GM12891 (cell line): Measurements from ENCODE around the gene ARIH2.

Source experiments
- DNase-seq: peaks from one replicate; pipeline ENCODE4 v3.0.0; 2011; ENCODE audit warnings: low spot score; ENCODE audit not compliant: insufficient read length
- FAIRE-seq: peaks from 2 replicates; lab custom pipeline; 2011; peaks lifted over from hg19 to GRCh38; lab: Jason Lieb, UNC
- PAX5 ChIP-seq: IDR thresholded peaks from 2 replicates; pipeline ENCODE4 v1.6.1; 2011; ENCODE audit warnings: low read length, moderate library complexity, mild to moderate bottlenecking; ENCODE audit not compliant: insufficient read depth, severe bottlenecking
- POLR2A ChIP-seq: IDR thresholded peaks from 2 replicates; pipeline ENCODE4 v1.6.1; 2011; ENCODE audit warnings: low read depth, low read length, control low read depth
- POLR2AphosphoS5 ChIP-seq: IDR thresholded peaks from 2 replicates; pipeline ENCODE4 v1.6.1; 2011; ENCODE audit warnings: low read depth, low read length, control low read depth
- POU2F2 ChIP-seq: IDR thresholded peaks from 2 replicates; pipeline ENCODE4 v1.6.1; 2011; ENCODE audit warnings: low read depth, mild to moderate bottlenecking, control low read depth, low read length, moderate library complexity
- SPI1 ChIP-seq: IDR thresholded peaks from 2 replicates; pipeline ENCODE4 v1.6.1; 2011; ENCODE audit warnings: low read depth, low read length, control low read depth
- TAF1 ChIP-seq: IDR thresholded peaks from 2 replicates; pipeline ENCODE4 v1.6.1; 2011; ENCODE audit warnings: low read depth, low read length, control low read depth

The ARIH2 gene

GRCh38 chr3:49032646-49033304 lies 114.1 kb downstream of the ARIH2 start:
- DNase-seq (no peak), FAIRE-seq (no peak)
- TF ChIP-seq POLR2A (no peak), TAF1 (no peak), POLR2AphosphoS5 (no peak), POU2F2 (no peak)

- DNase-seq (no peak), FAIRE-seq (no peak)
- TF ChIP-seq TAF1 = no peak
- no peak for TF ChIP-seq POLR2AphosphoS5
- TF ChIP-seq PAX5 = no peak
- TF ChIP-seq SPI1 = no peak
Measured at GRCh38 chr3:49034650-49035049, 116.0 kb downstream of the ARIH2 start.

GRCh38 chr3:49035281-49035680 lies 116.6 kb downstream of the ARIH2 start:
- TF ChIP-seq PAX5 = no peak
- TF ChIP-seq POU2F2 = no peak
- no peak for TF ChIP-seq TAF1
- no peak for TF ChIP-seq SPI1
- no peak for TF ChIP-seq POLR2A
- TF ChIP-seq POLR2AphosphoS5 = no peak
- DNase-seq (no peak), FAIRE-seq (no peak)
